ENCODE results near the gene TIFAB. TPM values are rescaled to one million over a fixed set of nuclear protein-coding genes. Genes with fewer than 3 reads are reported as not detected.
"Not testable (repeated sequence)": the region's sequence is repeated elsewhere in the genome, so short reads cannot be mapped to it uniquely, and the experiment has no call there.

The TIFAB gene
- polyA plus RNA-seq (2013) = 0.01 TPM

DNA sequence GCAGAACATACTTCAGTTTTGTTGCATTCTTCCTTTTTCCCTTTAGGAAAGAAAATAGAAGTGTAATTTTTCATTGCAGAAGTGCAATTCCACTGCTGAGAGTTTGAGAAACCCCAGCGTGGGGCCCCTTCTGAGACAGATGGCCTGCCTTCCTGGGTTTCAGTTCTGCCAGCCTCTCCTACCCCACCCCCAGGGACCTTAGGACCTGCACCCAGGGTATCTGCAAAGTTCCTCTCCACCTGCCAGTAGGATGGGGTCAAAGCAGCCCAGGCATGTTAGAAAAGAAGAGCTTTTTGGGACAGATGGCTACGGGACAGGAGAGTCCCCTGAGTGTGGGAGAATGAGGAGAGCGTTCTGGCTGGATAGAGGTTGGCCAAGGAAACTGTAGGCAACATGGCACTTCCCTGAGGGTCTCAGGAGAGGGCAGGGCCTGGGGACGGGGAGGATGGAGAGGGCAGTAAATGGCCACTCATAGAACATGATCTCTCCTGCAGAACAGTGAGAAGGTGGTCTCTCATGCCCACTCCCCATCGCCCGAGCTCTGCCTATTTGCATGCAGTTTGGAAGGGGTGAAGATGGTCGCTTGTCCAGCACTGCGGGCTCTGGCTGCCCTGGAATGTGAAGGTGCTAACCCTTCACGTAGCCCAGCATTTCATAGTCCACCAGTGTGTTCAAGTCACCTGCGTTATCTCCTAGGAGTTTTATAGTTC is at the start of gene TIFAB:
Gene TIFAB, minus strand, starts transcription at position 31 of the 710 bp plus-strand sequence. CDS start 2,412 bp downstream, outside the sequence.
- ChIA-PET POLR2A (no interaction called here), CTCF (interaction anchor here (1.6 to 30.2 kb wide), 4 partner anchors 9 to 108 kb away, joined by 3 to 1163 read pairs (median 156); partner anchors contain the start of gene DCANP1)
- Histone ChIP-seq H3K4me1 (ENCODE audit: control extremely low read depth in 1 of 4, control insufficient read depth in 4 of 4, insufficient read depth in 4 of 4, low read length in 3 of 4) (peaks cover 0 to 20% (median 2%) of the 10 kb centered on the region in 4 experiments), H3K27me3 (replicated peaks in 2 of 5; ENCODE audit: control insufficient read depth in 4 of 5, insufficient read depth in 5 of 5, low read length in 4 of 5) (no peaks in the 10 kb centered on the region), H3K9me3 (ENCODE audit: control extremely low read depth in 1 of 5, control insufficient read depth in 4 of 5, insufficient read depth in 2 of 5, low read depth in 1 of 5, low read length in 4 of 5) (no peaks in the 10 kb centered on the region), H3K36me3 (ENCODE audit: control insufficient read depth in 4 of 4, insufficient read depth in 4 of 4, low read length in 3 of 4) (no peaks in the 10 kb centered on the region), H3K4me3 (ENCODE audit: control insufficient read depth in 1 of 7, extremely low read depth in 1 of 7, insufficient read depth in 4 of 7, low read depth in 2 of 7, low read length in 6 of 7) (no peak within 1 kb of the TSS), H3K27ac (ENCODE audit: insufficient read depth in 1 of 2, low read depth in 1 of 2, low read length in 2 of 2, poor library complexity in 1 of 2, severe bottlenecking in 2 of 2) (no peak within 1 kb of the TSS)
- DNase-seq = no peak
- WGBS (ENCODE audit: insufficient coverage) = 90% methylated on average over 10 of the region's 10 CpGs

DNA sequence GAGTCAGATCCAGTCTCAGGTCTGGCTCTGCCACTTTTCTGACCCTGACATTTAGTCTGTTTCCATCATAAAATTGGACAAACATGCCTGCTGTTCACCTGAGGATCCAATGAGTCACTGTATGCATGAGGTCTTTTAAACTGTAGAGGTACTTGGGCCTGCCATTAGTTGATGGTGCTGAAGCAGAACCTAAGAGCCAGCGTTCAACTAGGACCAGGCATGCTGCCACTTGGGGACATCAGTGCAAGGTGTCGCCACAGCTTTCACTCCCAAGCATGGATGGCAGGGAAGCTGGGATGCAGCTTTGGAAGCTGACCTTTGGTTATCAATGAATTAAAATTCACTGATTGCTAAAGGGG is 46.5 kb upstream of the TIFAB start:
- H3K36me3 ChIP-seq (ENCODE audit: control insufficient read depth in 4 of 4, insufficient read depth in 4 of 4, low read length in 3 of 4) = no peaks in the 10 kb centered on the region
- peaks cover 0 to 59% (median 35%) of the 10 kb centered on the region in 5 experiments for H3K27me3 ChIP-seq (replicated peaks in 2 of 5; ENCODE audit: control insufficient read depth in 4 of 5, insufficient read depth in 5 of 5, low read length in 4 of 5)
- ChIA-PET POLR2A (no interaction called here), CTCF (interaction anchor here (1.2 kb wide), 1 partner anchor 12 kb away, joined by 3 read pairs; no protein-coding TSS in a partner anchor)
- WGBS (ENCODE audit: insufficient coverage) = 100% methylated on average over 2 of the region's 2 CpGs
- H3K9me3 ChIP-seq (ENCODE audit: control extremely low read depth in 1 of 5, control insufficient read depth in 4 of 5, insufficient read depth in 2 of 5, low read depth in 1 of 5, low read length in 4 of 5) = peaks cover 0 to 2% (median 0%) of the 10 kb centered on the region in 5 experiments
- H3K4me1 ChIP-seq (ENCODE audit: control extremely low read depth in 1 of 4, control insufficient read depth in 4 of 4, insufficient read depth in 4 of 4, low read length in 3 of 4) = peaks cover 0 to 4% (median 0%) of the 10 kb centered on the region in 4 experiments
- no peak overlapping the region for H3K4me3 ChIP-seq (ENCODE audit: control insufficient read depth in 1 of 7, extremely low read depth in 1 of 7, insufficient read depth in 4 of 7, low read depth in 2 of 7, low read length in 6 of 7)
- H3K27ac ChIP-seq (ENCODE audit: insufficient read depth in 1 of 2, low read depth in 1 of 2, low read length in 2 of 2, poor library complexity in 1 of 2, severe bottlenecking in 2 of 2) = no peak overlapping the region
- DNase-seq = no peak

- 83% methylated on average over 4 of the region's 8 CpGs for WGBS (ENCODE audit: insufficient coverage)
- POLR2A ChIA-PET = no interaction called here
- CTCF ChIA-PET = interaction anchor here (0.8 to 1.2 kb wide), 2 partner anchors 11 to 232 kb away, joined by 3 to 4 read pairs; no protein-coding TSS in a partner anchor
Observed at GRCh38 chr5:135497971-135498636, 46.0 kb upstream of the TIFAB start.

GRCh38 chr5:135495531-135495930 is 43.4 kb upstream of the TIFAB start:
- Histone ChIP-seq H3K27me3 (replicated peaks in 2 of 5; ENCODE audit: control insufficient read depth in 4 of 5, insufficient read depth in 5 of 5, low read length in 4 of 5) (peaks cover 0 to 74% (median 46%) of the 10 kb centered on the region in 5 experiments), H3K4me1 (ENCODE audit: control extremely low read depth in 1 of 4, control insufficient read depth in 4 of 4, insufficient read depth in 4 of 4, low read length in 3 of 4) (peaks cover 0 to 13% (median 8%) of the 10 kb centered on the region in 4 experiments)
- POLR2A ChIA-PET; H3K36me3 ChIP-seq (ENCODE audit: control insufficient read depth in 4 of 4, insufficient read depth in 4 of 4, low read length in 3 of 4); DNase-seq; H3K4me3 ChIP-seq (ENCODE audit: control insufficient read depth in 1 of 7, extremely low read depth in 1 of 7, insufficient read depth in 4 of 7, low read depth in 2 of 7, low read length in 6 of 7); H3K9me3 ChIP-seq (ENCODE audit: control extremely low read depth in 1 of 5, control insufficient read depth in 4 of 5, insufficient read depth in 2 of 5, low read depth in 1 of 5, low read length in 4 of 5); H3K27ac ChIP-seq (ENCODE audit: insufficient read depth in 1 of 2, low read depth in 1 of 2, low read length in 2 of 2, poor library complexity in 1 of 2, severe bottlenecking in 2 of 2): not testable (repeated sequence)
- CTCF ChIA-PET = interaction anchor here (1.0 to 1.2 kb wide), 2 partner anchors 13 to 29 kb away, joined by 3 to 4 read pairs; no protein-coding TSS in a partner anchor
- 75% methylated on average over 3 of the region's 4 CpGs for WGBS (ENCODE audit: insufficient coverage)

More at GRCh38 chr5:135497971-135498636, 46.0 kb upstream of the TIFAB start:
- Histone ChIP-seq H3K4me3 (ENCODE audit: control insufficient read depth in 1 of 7, extremely low read depth in 1 of 7, insufficient read depth in 4 of 7, low read depth in 2 of 7, low read length in 6 of 7) (no peak overlapping the region), H3K4me1 (ENCODE audit: control extremely low read depth in 1 of 4, control insufficient read depth in 4 of 4, insufficient read depth in 4 of 4, low read length in 3 of 4) (peaks cover 0 to 5% (median 0%) of the 10 kb centered on the region in 4 experiments), H3K9me3 (ENCODE audit: control extremely low read depth in 1 of 5, control insufficient read depth in 4 of 5, insufficient read depth in 2 of 5, low read depth in 1 of 5, low read length in 4 of 5) (peaks cover 0 to 2% (median 0%) of the 10 kb centered on the region in 5 experiments), H3K27me3 (replicated peaks in 2 of 5; ENCODE audit: control insufficient read depth in 4 of 5, insufficient read depth in 5 of 5, low read length in 4 of 5) (peaks cover 0 to 59% (median 39%) of the 10 kb centered on the region in 5 experiments), H3K36me3 (ENCODE audit: control insufficient read depth in 4 of 4, insufficient read depth in 4 of 4, low read length in 3 of 4) (no peaks in the 10 kb centered on the region), H3K27ac (ENCODE audit: insufficient read depth in 1 of 2, low read depth in 1 of 2, low read length in 2 of 2, poor library complexity in 1 of 2, severe bottlenecking in 2 of 2) (no peak overlapping the region)
- DNase-seq = no peak

DNA sequence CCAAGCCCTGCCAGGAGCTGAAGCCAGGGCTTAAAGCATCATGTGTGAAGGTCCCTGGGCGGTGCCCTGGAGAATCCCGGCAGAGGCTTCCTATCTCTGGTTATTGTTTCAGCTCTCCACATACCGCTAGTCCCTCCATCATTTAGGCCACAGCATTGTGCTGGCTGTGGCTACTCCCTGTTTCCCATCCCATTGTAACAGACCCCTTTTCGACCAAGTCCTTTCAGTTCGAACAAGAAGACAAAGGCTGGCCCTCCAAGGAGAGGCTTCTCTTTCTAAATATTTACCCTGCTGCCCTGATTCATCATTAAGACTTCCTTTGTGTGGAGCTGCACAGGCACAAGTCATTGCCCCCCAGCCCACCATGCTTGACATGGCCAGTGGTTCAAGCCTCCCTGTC is 42.0 kb upstream of the TIFAB start:
- Histone ChIP-seq H3K4me1 (ENCODE audit: control extremely low read depth in 1 of 4, control insufficient read depth in 4 of 4, insufficient read depth in 4 of 4, low read length in 3 of 4) (peaks cover 0 to 26% (median 22%) of the 10 kb centered on the region in 4 experiments), H3K36me3 (ENCODE audit: control insufficient read depth in 4 of 4, insufficient read depth in 4 of 4, low read length in 3 of 4) (no peaks in the 10 kb centered on the region), H3K27ac (ENCODE audit: insufficient read depth in 1 of 2, low read depth in 1 of 2, low read length in 2 of 2, poor library complexity in 1 of 2, severe bottlenecking in 2 of 2) (no peak overlapping the region), H3K9me3 (ENCODE audit: control extremely low read depth in 1 of 5, control insufficient read depth in 4 of 5, insufficient read depth in 2 of 5, low read depth in 1 of 5, low read length in 4 of 5) (peaks cover 0 to 2% (median 0%) of the 10 kb centered on the region in 5 experiments), H3K27me3 (replicated peaks in 2 of 5; ENCODE audit: control insufficient read depth in 4 of 5, insufficient read depth in 5 of 5, low read length in 4 of 5) (peaks cover 0 to 86% (median 55%) of the 10 kb centered on the region in 5 experiments), H3K4me3 (ENCODE audit: control insufficient read depth in 1 of 7, extremely low read depth in 1 of 7, insufficient read depth in 4 of 7, low read depth in 2 of 7, low read length in 6 of 7) (no peak overlapping the region)
- CTCF ChIA-PET = interaction anchor here (0.8 to 2.7 kb wide), 3 partner anchors 9 to 31 kb away, joined by 3 to 11 read pairs (median 4); no protein-coding TSS in a partner anchor
- DNase-seq = no peak
- POLR2A ChIA-PET = no interaction called here
- WGBS (ENCODE audit: insufficient coverage) = 98% methylated on average over 5 of the region's 5 CpGs

GRCh38 chr5:135493406-135494180 is 41.4 kb upstream of the TIFAB start:
- no peak overlapping the region for H3K27ac ChIP-seq (ENCODE audit: insufficient read depth in 1 of 2, low read depth in 1 of 2, low read length in 2 of 2, poor library complexity in 1 of 2, severe bottlenecking in 2 of 2)
- H3K4me1 ChIP-seq (ENCODE audit: control extremely low read depth in 1 of 4, control insufficient read depth in 4 of 4, insufficient read depth in 4 of 4, low read length in 3 of 4) = peaks cover 0 to 32% (median 28%) of the 10 kb centered on the region in 4 experiments
- H3K9me3 ChIP-seq (ENCODE audit: control extremely low read depth in 1 of 5, control insufficient read depth in 4 of 5, insufficient read depth in 2 of 5, low read depth in 1 of 5, low read length in 4 of 5) = peaks cover 0 to 2% (median 0%) of the 10 kb centered on the region in 5 experiments
- H3K36me3 ChIP-seq (ENCODE audit: control insufficient read depth in 4 of 4, insufficient read depth in 4 of 4, low read length in 3 of 4) = no peaks in the 10 kb centered on the region
- 87% methylated on average over 8 of the region's 8 CpGs for WGBS (ENCODE audit: insufficient coverage)
- DNase-seq = peak in 2 of 3 donors; percentile 59 to 70
- peaks cover 0 to 90% (median 50%) of the 10 kb centered on the region in 5 experiments for H3K27me3 ChIP-seq (replicated peaks in 2 of 5; ENCODE audit: control insufficient read depth in 4 of 5, insufficient read depth in 5 of 5, low read length in 4 of 5)
- ChIA-PET CTCF (interaction anchor here (0.8 to 2.7 kb wide), 2 partner anchors 10 to 31 kb away, joined by 3 to 11 read pairs; no protein-coding TSS in a partner anchor), POLR2A (no interaction called here)
- H3K4me3 ChIP-seq (ENCODE audit: control insufficient read depth in 1 of 7, extremely low read depth in 1 of 7, insufficient read depth in 4 of 7, low read depth in 2 of 7, low read length in 6 of 7) = no peak overlapping the region
